Stimulated activated CD4-positive, alpha-beta T cell treated with anti-CD3 and anti-CD28 coated beads, Interleukin-15, amount 100 ng/mL, for 1 hour (primary cell): Measurements from ENCODE around the gene VGLL4.

Source experiments
- DNase-seq, 2 donors: peaks; one replicate each; pipeline ENCODE4 v3.0.0-alpha.2; 2020; ENCODE audit warnings: low read depth in 1 of 2, low spot score in 1 of 2

Gene VGLL4

DNA sequence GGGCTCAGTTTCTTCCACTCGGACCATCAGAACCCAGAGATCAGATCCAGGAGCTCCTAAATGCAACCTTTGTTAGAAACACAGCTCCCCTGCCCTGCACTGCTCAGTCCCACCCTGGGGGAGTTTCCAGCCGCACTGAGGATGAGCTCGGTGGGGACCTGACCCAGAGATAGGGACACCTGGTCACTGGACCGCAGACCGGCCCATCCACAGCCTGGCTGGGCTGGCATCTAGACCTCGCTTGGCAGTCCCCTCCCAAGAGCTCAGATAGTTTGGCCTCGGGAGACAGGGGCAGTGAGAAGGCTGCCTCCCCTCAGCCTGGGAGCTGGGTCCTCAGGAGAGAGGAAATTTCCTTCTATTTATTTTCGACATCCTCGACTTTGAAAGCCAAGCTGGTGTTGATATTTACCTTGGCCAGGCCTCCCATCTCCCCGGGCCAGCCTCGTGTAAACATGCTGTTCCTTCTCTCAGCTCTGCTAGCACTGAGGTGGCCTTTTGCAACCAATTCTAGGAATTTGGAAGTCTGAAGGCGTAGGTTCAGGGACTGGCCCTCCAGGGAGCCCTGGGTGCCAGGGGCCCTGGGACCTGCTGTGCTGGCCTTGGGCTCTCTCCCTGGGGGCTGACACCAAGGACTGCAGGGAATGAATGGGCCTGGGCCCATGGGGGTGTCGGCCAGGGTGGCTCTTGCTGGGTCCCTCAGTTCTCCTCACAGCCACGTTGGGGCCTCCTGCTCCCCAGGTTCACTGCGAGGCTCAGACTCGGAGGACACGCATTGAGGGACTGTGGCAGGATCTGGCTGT, 90.1 kb downstream of the VGLL4 start:
- no peak for DNase-seq

GRCh38 chr3:11552289-11553264, 91.1 kb downstream of the VGLL4 start:
- no peak for DNase-seq

DNA sequence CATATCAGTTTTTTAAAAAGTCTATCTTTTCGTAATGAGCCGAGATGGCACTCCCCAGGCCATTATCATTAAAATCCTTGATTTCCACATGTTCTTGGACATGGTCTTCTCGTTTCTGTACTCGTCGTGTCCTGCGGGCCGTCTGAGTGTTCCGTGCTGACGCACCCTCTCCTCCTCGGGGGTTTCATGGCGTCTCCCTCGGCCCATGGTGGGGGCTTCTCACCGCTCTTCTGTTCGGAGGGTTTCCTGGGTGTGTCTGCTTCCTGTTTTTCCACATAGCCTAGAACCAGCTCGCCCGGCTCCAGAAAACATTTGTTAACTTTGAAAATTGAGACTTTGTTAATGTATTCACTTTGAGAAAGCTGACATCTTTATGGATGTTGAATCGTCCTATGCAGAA, 92.7 kb downstream of the VGLL4 start:
- DNase-seq, result no peak

GRCh38 chr3:11549580-11550140, 94.1 kb downstream of the VGLL4 start:
- DNase-seq, result no peak

DNA sequence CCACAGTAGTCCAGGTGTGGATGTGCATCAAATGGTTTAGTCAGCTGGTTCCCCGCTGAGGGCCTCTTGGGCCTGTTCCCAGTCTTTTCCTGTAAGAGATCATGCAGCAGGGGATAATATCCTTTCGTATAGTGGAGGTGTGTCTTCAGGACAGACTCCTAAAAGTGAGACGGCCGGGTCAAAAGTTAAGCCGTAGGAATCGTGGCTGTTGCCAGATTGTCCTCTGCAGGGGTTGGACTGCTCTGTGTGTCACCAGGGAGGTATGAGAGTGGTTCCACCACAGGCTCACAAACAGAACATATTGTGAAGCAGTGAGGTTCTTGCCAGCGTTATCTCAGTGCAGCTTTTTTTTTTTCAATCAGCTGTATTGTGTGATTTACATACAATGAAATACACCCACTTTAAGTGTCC, 95.0 kb downstream of the VGLL4 start:
- DNase-seq, result no peak

- DNase-seq, result no peak
These were observed 96.2 kb downstream of the VGLL4 start for GRCh38 chr3:11547498-11547897.

- no peak for DNase-seq
These were observed 96.9 kb downstream of the VGLL4 start for GRCh38 chr3:11546657-11547302.

- no peak for DNase-seq
These were observed 98.4 kb downstream of the VGLL4 start for GRCh38 chr3:11545186-11545851.

GRCh38 chr3:11544412-11545181, 99.1 kb downstream of the VGLL4 start:
- DNase-seq, result no peak

- no peak for DNase-seq
These were observed 99.7 kb downstream of the VGLL4 start for GRCh38 chr3:11543948-11544387.

DNA sequence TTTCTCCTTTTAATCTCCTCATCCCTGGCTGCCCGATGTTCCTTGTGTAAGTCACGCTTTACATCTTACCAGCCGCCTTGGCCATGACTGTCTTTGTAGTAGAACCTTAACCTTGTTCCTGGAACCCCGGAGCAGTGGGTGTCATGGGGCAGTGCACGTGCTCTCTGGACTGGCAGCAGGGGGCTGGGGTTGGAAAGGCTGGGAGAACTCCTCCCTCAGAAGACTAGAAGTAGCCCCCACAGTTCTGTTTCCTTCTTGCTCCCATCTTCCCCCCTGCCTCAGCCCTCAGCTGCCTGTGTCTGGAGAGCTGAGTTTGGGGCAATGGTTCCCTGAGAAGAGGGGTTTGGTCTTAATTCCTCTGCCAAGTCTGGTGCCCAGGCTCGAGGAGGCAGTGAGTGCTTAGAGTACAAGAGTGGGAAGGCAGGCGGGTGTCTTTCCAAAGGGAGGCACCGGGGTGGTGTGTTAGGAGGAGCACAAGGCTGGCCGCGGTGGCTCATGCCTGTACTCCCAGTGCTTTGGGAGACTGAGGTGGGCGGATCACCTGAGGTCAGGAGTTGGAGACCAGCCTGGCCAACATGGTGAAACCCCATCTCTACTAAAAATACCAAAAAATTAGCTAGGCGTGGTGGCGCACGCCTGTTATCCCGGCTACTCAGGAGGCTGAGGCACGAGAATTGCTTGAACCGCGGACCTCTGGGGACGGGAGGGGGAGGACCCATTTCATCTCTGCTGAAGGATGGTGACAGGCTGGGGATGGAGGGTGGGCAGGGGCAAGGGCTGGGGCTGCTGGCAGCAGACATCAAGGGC, 100.4 kb downstream of the VGLL4 start:
- no peak for DNase-seq

DNA sequence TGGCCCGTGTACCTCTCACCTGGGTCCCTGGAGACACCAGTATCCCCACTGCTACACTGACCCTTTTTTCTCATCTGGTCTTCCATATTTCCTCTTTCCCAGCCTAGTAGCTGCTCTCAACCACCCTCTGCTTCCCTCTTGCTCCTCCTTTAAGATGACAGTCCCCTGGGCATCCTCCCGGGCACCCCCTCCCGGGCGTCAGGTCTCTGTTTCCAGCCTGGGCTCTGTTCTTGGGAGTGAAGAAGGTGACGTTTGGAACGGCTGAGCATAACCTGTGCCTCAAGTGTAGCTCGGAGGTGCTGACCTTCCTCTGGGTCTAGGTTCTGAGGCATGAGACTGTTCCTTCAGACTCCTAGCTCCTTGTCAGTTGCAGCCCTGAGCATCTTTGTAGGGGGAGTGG, 101.2 kb downstream of the VGLL4 start:
- no peak for DNase-seq

- no peak for DNase-seq
These were observed 102.1 kb downstream of the VGLL4 start for GRCh38 chr3:11541321-11542303.

DNA sequence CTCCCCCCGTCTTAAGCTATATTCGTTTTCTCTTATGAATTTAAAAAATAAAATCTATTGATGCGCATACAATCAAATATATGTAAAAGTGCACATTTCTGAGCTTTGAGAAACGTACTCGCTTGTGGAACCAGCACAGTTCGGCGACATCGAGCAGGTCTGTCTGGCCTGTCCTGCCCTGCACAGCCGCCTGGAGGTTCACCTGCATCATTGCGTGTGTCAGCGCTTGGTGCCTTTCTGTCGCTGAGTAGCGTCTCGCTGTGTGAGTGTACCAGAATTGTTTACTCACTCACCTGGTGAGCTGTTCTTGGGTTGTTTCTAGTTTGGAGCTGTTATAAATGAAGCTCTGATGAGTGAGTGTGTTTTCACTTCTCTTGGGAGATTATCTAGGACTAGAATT, 104.0 kb downstream of the VGLL4 start:
- no peak for DNase-seq

DNA sequence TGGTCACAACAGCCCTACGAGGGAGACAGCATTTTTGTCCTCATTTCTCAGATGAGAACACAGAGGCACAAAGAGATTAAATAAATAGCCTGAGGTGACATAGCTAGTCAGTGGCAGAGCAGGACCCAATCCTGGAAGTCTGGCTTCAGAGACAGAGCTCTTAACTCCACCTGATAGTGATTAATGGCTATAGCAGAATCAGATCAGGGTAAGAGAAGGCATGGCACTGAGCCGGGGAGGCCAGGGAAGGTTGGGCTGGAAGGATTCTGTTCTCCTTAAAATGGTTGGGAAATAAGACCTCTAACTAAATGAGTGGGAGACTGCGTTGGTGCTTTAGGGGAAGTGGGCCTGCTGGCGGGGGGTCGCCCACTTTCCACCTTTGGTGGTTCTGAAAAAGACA, 104.5 kb downstream of the VGLL4 start:
- DNase-seq, result no peak

- no peak for DNase-seq
These were observed 105.1 kb downstream of the VGLL4 start for GRCh38 chr3:11538581-11538980.

- DNase-seq, result no peak
These were observed 106.6 kb downstream of the VGLL4 start for GRCh38 chr3:11536936-11537612.
